GM12878 (cell line): ENCODE data around the gene OLR1. TPM values are rescaled to one million over a fixed set of nuclear protein-coding genes. Genes with fewer than 3 reads are reported as not detected.

ENCODE experiments used
- ATAC-seq: fragments of 200-7000 bp; cut with Tn5 transposase; 3 replicates; pipeline ENCODE4 v1.9.1; 2020; ENCODE audit warnings: mild to moderate bottlenecking, moderate library complexity
- BruUV-seq: library from RNA; stranded (reverse); fragments of 400-500 nt; replicated peaks from 2 replicates; lab custom pipeline; 2021; lab: Mats Ljungman, UMichigan
- CTCF ChIA-PET: fragments of 300-600 bp; sonication (Branson Sonifier 250); formaldehyde crosslinking; extraction: SDS; loops from one replicate; lab custom pipeline; 2021; ENCODE audit warnings: inconsistent platforms; lab: Yijun Ruan, JAX
- POLR2A ChIA-PET: fragments of 350-600 bp; formaldehyde crosslinking; extraction: SDS; loops from one replicate; lab custom pipeline; 2021; ENCODE audit warnings: inconsistent platforms; lab: Charles Lee
- RAD21 ChIA-PET: fragments of 300-600 bp; sonication (Branson Sonifier 250); formaldehyde crosslinking; loops from one replicate; lab custom pipeline; 2023; ENCODE audit warnings: antibody characterized with exemption; ENCODE audit not compliant: unreplicated experiment; lab: Charles Lee
- SMC1A ChIA-PET: fragments of 300-600 bp; sonication (Branson Sonifier 250); formaldehyde crosslinking; loops from one replicate; lab custom pipeline; 2023; ENCODE audit not compliant: unreplicated experiment, uncharacterized antibody; lab: Charles Lee
- DNase-seq: peaks from one replicate; pipeline ENCODE4 v3.0.0-alpha.2; 2011; ENCODE audit warnings: low read depth, low spot score
- FAIRE-seq: peaks from 3 replicates; lab custom pipeline; 2011; peaks lifted over from hg19 to GRCh38; lab: Jason Lieb, UNC
- H2AFZ ChIP-seq: 2 replicates; pipeline ENCODE4 v1.6.0; 2011; ENCODE audit warnings: low read depth, low read length, control low read depth; ENCODE audit not compliant: control insufficient read depth
- H3K27ac ChIP-seq: 2 replicates; pipeline ENCODE4 v1.5.1; 2011; ENCODE audit warnings: control low read depth; ENCODE audit not compliant: control insufficient read depth, insufficient read depth
- H3K27me3 ChIP-seq, 2 experiments: replicated peaks in 1 of 2; 2 replicates each; pipeline versions ENCODE4 v1.6.0 to v1.6.1; 2011; ENCODE audit warnings: low read length in 1 of 2; ENCODE audit not compliant: control insufficient read depth in 2 of 2, insufficient read depth in 2 of 2
- H3K36me3 ChIP-seq, 2 experiments: 2 replicates each; pipeline ENCODE4 v1.5.1; 2011; ENCODE audit warnings: low read length in 1 of 2; ENCODE audit not compliant: control insufficient read depth in 2 of 2, insufficient read depth in 2 of 2
- H3K4me1 ChIP-seq: 2 replicates; pipeline ENCODE4 v1.6.1; 2011; ENCODE audit warnings: mild to moderate bottlenecking, low read length, moderate library complexity, mixed read lengths; ENCODE audit not compliant: control insufficient read depth, insufficient read depth
- H3K4me2 ChIP-seq: 2 replicates; pipeline ENCODE4 v1.6.0; 2011; ENCODE audit warnings: control low read depth; ENCODE audit not compliant: control insufficient read depth, insufficient read depth
- H3K4me3 ChIP-seq: fragments of 200-600 bp; sonication (generic); 2 replicates; pipeline ENCODE4 v1.5.1; 2016
- H3K79me2 ChIP-seq: 2 replicates; pipeline ENCODE4 v1.6.0; 2011; ENCODE audit warnings: low read length; ENCODE audit not compliant: control insufficient read depth, insufficient read depth
- H3K9ac ChIP-seq: 2 replicates; pipeline ENCODE4 v1.8.0; 2011; ENCODE audit warnings: low read length, control low read depth, mixed read lengths; ENCODE audit not compliant: control insufficient read depth, insufficient read depth
- H3K9me3 ChIP-seq: replicated peaks from 3 replicates; pipeline ENCODE4 v1.5.1; 2011; ENCODE audit warnings: mild to moderate bottlenecking, low read length; ENCODE audit not compliant: control insufficient read depth, insufficient read depth
- H4K20me1 ChIP-seq: 2 replicates; pipeline ENCODE4 v1.6.0; 2011; ENCODE audit not compliant: control insufficient read depth, insufficient read depth
- BCL11A ChIP-seq: IDR thresholded peaks from 2 replicates; pipeline ENCODE4 v1.6.1; 2011; ENCODE audit warnings: low read depth, low read length
- CBFB ChIP-seq: IDR thresholded peaks from 2 replicates; pipeline ENCODE4 v1.6.1; 2016; ENCODE audit warnings: antibody characterized with exemption, low read depth
- IKZF2 ChIP-seq, 2 experiments: fragments of 450-650 bp; IDR thresholded peaks; 2 replicates each; pipeline ENCODE4 v1.6.1; 2017; ENCODE audit warnings: mild to moderate bottlenecking in 2 of 2, moderate library complexity in 2 of 2
- MTA3 ChIP-seq: IDR thresholded peaks from 2 replicates; pipeline ENCODE4 v1.6.1; 2012; ENCODE audit warnings: low read length, inconsistent platforms, borderline replicate concordance
- NFYB ChIP-seq: IDR thresholded peaks from 2 replicates; pipeline ENCODE4 v1.6.1; 2011; ENCODE audit warnings: low read depth, mild to moderate bottlenecking, low read length, improper control_type of control experiment, moderate library complexity; ENCODE audit not compliant: insufficient read depth
- NR2C2 ChIP-seq: IDR thresholded peaks from 2 replicates; pipeline ENCODE4 v1.6.1; 2011; ENCODE audit warnings: borderline replicate concordance, low read depth; ENCODE audit not compliant: control insufficient read depth, insufficient read length
- SREBF2 ChIP-seq: IDR thresholded peaks from 2 replicates; pipeline ENCODE4 v1.6.1; 2012; ENCODE audit warnings: mild to moderate bottlenecking, low read length
- YBX1 ChIP-seq: fragments of 450-650 bp; IDR thresholded peaks from 2 replicates; pipeline ENCODE4 v1.6.1; 2016; ENCODE audit warnings: antibody characterized with exemption
- WGBS: methylation state at CpG from one replicate; pipeline ENCODE4 v1.1.6; 2016; ENCODE audit warnings: low lambda C conversion rate; ENCODE audit not compliant: insufficient replicate concordance, insufficient coverage; ENCODE audit errors: missing lambda C conversion rate; 5-methylcytosine and 5-hydroxymethylcytosine counted together
- in situ Hi-C: fragments of 300-500 bp; cut with MboI; formaldehyde crosslinking; loops from 9 replicates; pipeline ENCODE4 v1.14.3; 2018; ENCODE audit warnings: mixed read lengths
- intact Hi-C: fragments of 100-400 bp; cut with micrococcal nuclease; formaldehyde crosslinking; loops from one replicate; pipeline ENCODE4 v1.14.2; 2022; ENCODE audit not compliant: unreplicated experiment
- polyA plus RNA-seq, 11 experiments: library from polyadenylated mRNA; depleted of rRNA in 4 of 11; unstranded in 6 of 11; stranded (reverse) in 5 of 11; fragments of >200 nt; fragmentation: Nextera tagmentation in 4 of 11; fragmentation: Illumina TruSeq in 1 of 11; extraction: Ambion mirVana in 4 of 11; extraction: Trizol in 1 of 11; gene quantifications; 1 replicate in 1 of 11; 2 replicates in 10 of 11; pipeline versions ENCODE4 v1.2.1 to v1.2.3, GENCODE V29; 2011 to 2016; ENCODE audit warnings: inconsistent platforms in 2 of 11, missing spikeins in 2 of 11, low read depth in 1 of 11
- total RNA-seq, 4 experiments: library from RNA; depleted of rRNA in 3 of 4; stranded (reverse); fragments of >200 nt in 3 of 4; fragmentation: Illumina TruSeq in 1 of 4; extraction: Trizol in 1 of 4; gene quantifications; 2 replicates each; pipeline versions ENCODE4 v1.2.1 to v1.2.3, GENCODE V29; 2013 to 2021
- TF ChIP-seq, protein P1 (sequence below): fragments of 450-650 bp; IDR thresholded peaks from 2 replicates; pipeline ENCODE4 v1.6.1; 2018; ENCODE audit warnings: borderline replicate concordance, mild to moderate bottlenecking; ENCODE audit not compliant: partially characterized antibody
- TF ChIP-seq, protein P2 (sequence below): fragments of 450-650 bp; IDR thresholded peaks from 2 replicates; pipeline ENCODE4 v1.6.1; 2017; ENCODE audit warnings: borderline replicate concordance
- TF ChIP-seq, protein P3 (sequence below): fragments of 450-650 bp; conservative IDR thresholded peaks from 2 replicates; pipeline ENCODE4 v1.6.1; 2017; ENCODE audit warnings: mild to moderate bottlenecking, moderate library complexity
- TF ChIP-seq, protein P4 (sequence below): IDR thresholded peaks from 2 replicates; pipeline ENCODE4 v1.6.1; 2012; ENCODE audit warnings: improper control_type of control experiment, low read depth, low read length; ENCODE audit not compliant: insufficient replicate concordance

Gene OLR1
- total and polyA plus RNA-seq, 10 of the 15 experiments (the other 5 are each of a cell fraction or from before 2014, with no cell fraction given), result 0.08 TPM; not detected in 9

DNA sequence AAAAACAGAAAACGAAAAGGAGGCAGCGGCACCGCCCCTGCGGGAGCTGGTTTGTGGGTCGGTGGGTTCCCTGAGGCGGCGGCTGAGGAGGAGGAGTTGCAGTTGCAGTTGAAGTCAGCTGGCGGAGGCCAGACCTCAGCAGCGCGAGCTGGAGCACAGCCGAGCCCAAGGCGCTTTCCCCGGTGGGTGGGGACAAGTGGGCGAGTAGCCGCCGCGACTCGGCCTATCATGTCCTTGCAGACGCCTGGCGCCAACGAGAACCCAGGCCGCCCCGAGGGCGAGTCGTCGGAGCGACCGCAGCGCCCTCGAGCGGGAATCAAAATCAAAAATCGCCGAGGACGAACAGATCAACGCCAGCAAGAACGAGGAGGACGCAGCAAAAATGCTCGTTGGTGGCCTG is 60.5 kb downstream of the OLR1 start:
- no TSS peak for BruUV-seq
- TF ChIP-seq, protein P1, sequence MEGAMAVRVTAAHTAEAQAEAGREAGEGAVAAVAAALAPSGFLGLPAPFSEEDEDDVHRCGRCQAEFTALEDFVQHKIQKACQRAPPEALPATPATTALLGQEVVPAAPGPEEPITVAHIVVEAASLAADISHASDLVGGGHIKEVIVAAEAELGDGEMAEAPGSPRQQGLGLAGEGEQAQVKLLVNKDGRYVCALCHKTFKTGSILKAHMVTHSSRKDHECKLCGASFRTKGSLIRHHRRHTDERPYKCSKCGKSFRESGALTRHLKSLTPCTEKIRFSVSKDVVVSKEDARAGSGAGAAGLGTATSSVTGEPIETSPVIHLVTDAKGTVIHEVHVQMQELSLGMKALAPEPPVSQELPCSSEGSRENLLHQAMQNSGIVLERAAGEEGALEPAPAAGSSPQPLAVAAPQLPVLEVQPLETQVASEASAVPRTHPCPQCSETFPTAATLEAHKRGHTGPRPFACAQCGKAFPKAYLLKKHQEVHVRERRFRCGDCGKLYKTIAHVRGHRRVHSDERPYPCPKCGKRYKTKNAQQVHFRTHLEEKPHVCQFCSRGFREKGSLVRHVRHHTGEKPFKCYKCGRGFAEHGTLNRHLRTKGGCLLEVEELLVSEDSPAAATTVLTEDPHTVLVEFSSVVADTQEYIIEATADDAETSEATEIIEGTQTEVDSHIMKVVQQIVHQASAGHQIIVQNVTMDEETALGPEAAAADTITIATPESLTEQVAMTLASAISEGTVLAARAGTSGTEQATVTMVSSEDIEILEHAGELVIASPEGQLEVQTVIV, result no peak
- TF ChIP-seq BCL11A (no peak), CBFB (no peak), SREBF2 (no peak), NFYB (no peak), MTA3 (no peak), YBX1 (no peak), NR2C2 (no peak), IKZF2 (IDR thresholded peaks at IDR 0.05) (no peak)
- TF ChIP-seq, protein P2, sequence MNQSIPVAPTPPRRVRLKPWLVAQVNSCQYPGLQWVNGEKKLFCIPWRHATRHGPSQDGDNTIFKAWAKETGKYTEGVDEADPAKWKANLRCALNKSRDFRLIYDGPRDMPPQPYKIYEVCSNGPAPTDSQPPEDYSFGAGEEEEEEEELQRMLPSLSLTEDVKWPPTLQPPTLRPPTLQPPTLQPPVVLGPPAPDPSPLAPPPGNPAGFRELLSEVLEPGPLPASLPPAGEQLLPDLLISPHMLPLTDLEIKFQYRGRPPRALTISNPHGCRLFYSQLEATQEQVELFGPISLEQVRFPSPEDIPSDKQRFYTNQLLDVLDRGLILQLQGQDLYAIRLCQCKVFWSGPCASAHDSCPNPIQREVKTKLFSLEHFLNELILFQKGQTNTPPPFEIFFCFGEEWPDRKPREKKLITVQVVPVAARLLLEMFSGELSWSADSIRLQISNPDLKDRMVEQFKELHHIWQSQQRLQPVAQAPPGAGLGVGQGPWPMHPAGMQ, result no peak
- TF ChIP-seq, protein P3, sequence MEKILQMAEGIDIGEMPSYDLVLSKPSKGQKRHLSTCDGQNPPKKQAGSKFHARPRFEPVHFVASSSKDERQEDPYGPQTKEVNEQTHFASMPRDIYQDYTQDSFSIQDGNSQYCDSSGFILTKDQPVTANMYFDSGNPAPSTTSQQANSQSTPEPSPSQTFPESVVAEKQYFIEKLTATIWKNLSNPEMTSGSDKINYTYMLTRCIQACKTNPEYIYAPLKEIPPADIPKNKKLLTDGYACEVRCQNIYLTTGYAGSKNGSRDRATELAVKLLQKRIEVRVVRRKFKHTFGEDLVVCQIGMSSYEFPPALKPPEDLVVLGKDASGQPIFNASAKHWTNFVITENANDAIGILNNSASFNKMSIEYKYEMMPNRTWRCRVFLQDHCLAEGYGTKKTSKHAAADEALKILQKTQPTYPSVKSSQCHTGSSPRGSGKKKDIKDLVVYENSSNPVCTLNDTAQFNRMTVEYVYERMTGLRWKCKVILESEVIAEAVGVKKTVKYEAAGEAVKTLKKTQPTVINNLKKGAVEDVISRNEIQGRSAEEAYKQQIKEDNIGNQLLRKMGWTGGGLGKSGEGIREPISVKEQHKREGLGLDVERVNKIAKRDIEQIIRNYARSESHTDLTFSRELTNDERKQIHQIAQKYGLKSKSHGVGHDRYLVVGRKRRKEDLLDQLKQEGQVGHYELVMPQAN, result no peak
- TF ChIP-seq, protein P4, sequence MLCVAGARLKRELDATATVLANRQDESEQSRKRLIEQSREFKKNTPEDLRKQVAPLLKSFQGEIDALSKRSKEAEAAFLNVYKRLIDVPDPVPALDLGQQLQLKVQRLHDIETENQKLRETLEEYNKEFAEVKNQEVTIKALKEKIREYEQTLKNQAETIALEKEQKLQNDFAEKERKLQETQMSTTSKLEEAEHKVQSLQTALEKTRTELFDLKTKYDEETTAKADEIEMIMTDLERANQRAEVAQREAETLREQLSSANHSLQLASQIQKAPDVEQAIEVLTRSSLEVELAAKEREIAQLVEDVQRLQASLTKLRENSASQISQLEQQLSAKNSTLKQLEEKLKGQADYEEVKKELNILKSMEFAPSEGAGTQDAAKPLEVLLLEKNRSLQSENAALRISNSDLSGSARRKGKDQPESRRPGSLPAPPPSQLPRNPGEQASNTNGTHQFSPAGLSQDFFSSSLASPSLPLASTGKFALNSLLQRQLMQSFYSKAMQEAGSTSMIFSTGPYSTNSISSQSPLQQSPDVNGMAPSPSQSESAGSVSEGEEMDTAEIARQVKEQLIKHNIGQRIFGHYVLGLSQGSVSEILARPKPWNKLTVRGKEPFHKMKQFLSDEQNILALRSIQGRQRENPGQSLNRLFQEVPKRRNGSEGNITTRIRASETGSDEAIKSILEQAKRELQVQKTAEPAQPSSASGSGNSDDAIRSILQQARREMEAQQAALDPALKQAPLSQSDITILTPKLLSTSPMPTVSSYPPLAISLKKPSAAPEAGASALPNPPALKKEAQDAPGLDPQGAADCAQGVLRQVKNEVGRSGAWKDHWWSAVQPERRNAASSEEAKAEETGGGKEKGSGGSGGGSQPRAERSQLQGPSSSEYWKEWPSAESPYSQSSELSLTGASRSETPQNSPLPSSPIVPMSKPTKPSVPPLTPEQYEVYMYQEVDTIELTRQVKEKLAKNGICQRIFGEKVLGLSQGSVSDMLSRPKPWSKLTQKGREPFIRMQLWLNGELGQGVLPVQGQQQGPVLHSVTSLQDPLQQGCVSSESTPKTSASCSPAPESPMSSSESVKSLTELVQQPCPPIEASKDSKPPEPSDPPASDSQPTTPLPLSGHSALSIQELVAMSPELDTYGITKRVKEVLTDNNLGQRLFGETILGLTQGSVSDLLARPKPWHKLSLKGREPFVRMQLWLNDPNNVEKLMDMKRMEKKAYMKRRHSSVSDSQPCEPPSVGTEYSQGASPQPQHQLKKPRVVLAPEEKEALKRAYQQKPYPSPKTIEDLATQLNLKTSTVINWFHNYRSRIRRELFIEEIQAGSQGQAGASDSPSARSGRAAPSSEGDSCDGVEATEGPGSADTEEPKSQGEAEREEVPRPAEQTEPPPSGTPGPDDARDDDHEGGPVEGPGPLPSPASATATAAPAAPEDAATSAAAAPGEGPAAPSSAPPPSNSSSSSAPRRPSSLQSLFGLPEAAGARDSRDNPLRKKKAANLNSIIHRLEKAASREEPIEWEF, result no peak

More for the DNA sequence above, 60.5 kb downstream of the OLR1 start:
- no peaks in the 10 kb centered on the region for H4K20me1 ChIP-seq
- no peak overlapping the region for H3K4me3 ChIP-seq
- H3K9me3 ChIP-seq, result no peaks in the 10 kb centered on the region
- H3K9ac ChIP-seq, result no peak overlapping the region
- FAIRE-seq (no peak), ATAC-seq (no peak), DNase-seq (no peak)
- no peak overlapping the region for H2AFZ ChIP-seq
- no peaks in the 10 kb centered on the region for H3K27me3 ChIP-seq
- no peaks in the 10 kb centered on the region for H3K79me2 ChIP-seq
- H3K27ac ChIP-seq, result no peak overlapping the region
- in situ Hi-C loops (no loop called here), intact Hi-C loops (no loop called here)
- ChIA-PET CTCF (no interaction called here), SMC1A (no interaction called here), POLR2A (no interaction called here), RAD21 (no interaction called here)
- 77% methylated on average over 38 of the region's 38 CpGs for WGBS
- no peaks in the 10 kb centered on the region for H3K4me1 ChIP-seq
- H3K4me2 ChIP-seq, result no peak overlapping the region
- H3K36me3 ChIP-seq, result no peaks in the 10 kb centered on the region
